Activated CD4-positive, alpha-beta T cell treated with anti-CD3 and anti-CD28 coated beads for 1 hour (primary cell): ENCODE data around the gene CA5B.
A peak's percentile ranks its signal among the peaks of the same experiment; 100 is the strongest.
"Not testable (repeated sequence)": the region's sequence is repeated elsewhere in the genome, so short reads cannot be mapped to it uniquely, and the experiment has no call there.

Experiments
- DNase-seq: peaks from one replicate; pipeline ENCODE4 v3.0.0-alpha.2; 2020

The CA5B gene, protein sequence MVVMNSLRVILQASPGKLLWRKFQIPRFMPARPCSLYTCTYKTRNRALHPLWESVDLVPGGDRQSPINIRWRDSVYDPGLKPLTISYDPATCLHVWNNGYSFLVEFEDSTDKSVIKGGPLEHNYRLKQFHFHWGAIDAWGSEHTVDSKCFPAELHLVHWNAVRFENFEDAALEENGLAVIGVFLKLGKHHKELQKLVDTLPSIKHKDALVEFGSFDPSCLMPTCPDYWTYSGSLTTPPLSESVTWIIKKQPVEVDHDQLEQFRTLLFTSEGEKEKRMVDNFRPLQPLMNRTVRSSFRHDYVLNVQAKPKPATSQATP

DNA sequence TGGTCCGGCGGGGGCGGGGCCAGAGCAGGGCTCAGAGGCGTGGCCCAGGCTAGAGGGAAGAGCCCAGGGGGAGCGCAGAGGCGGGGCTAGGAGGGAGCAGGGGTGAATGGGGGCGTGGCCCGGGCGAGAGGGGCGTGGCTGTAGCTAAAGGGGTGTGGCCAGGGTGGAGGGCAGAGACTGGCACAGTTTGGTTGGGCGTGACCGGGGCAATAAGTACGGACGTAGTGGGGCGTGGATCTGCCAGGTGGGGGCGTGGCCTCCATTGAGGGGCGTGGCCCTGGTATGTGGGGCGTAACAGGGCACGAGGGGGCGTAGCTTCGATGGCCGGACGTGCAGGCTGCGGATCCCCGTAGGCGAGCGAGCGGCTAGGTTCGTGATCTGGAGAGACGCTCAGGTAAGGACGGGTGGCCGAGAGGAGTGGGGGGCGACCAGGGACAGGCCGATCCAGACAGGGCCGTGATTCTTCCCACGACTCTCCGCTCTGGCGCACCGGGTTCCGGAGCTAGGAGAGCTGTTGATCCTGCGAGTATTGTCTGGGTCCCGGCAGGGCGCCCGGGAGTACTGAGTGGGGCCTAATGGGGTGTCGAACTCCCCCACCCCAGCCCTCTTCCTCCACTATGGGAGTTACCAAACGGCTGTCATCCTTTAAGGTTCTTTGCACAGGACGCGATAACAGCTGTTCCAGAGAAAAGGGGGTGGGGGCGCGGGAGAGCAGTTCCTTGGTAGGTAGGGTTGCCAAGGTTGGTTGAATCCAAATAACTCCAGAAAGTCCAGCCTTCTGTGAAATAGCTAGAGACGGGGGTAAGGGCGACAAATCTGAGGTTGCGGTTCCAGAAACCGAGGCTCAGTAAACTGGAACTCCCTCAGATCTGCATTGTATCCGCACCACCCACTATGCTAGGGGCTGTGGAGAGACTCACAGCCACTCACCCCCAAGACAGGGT is at the start of gene CA5B:
TSS of gene CA5B (plus strand) at position 312 of the 944 bp plus-strand sequence. CDS start 11,754 bp downstream, outside the sequence.
- peak; percentile 94 for DNase-seq

DNA sequence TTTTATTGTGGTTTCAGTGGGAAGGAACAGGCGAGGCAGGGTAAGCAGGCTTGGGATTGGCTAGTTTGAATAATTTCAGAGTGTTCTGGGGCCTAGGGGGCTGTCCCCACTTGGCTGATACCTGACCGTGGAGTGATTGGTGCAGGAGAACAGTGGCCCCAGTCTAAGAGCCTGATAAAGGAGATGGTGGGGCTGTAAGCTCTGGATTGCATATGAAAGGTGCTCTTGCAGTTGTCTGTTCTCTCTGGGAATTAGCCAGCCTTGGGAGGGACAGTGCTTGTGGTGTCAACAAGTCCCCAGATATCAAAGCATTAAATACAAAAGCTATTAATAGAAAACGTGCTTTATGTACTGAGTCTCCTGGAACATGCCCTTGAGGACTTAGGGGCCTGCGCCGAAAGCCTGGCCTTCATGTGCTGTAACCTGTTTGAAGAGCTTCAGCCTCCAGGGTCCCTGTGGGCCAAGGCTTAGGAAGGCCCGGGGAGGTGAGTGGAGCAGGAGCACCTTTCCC is 43.1 kb upstream of the CA5B start:
- DNase-seq = no peak

DNA sequence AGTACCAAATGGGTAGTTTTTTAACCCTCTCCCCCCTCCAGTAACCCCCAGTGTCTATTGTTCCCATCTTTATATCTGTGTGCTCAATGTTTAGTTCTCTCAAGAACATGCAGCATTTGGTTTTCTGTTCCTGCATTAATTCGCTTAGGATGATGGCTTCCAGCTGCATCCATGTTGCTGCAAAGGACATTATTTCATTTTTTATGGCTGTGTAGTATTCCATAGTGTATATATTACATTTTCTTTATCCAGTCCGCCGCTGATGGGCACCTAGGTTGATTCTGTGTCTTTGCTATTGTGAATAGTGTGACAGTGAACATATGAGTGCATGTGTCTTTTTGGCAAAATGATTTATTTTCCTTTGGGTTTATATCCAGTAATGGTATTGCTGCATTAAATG is 41.6 kb upstream of the CA5B start:
- no peak for DNase-seq

DNA sequence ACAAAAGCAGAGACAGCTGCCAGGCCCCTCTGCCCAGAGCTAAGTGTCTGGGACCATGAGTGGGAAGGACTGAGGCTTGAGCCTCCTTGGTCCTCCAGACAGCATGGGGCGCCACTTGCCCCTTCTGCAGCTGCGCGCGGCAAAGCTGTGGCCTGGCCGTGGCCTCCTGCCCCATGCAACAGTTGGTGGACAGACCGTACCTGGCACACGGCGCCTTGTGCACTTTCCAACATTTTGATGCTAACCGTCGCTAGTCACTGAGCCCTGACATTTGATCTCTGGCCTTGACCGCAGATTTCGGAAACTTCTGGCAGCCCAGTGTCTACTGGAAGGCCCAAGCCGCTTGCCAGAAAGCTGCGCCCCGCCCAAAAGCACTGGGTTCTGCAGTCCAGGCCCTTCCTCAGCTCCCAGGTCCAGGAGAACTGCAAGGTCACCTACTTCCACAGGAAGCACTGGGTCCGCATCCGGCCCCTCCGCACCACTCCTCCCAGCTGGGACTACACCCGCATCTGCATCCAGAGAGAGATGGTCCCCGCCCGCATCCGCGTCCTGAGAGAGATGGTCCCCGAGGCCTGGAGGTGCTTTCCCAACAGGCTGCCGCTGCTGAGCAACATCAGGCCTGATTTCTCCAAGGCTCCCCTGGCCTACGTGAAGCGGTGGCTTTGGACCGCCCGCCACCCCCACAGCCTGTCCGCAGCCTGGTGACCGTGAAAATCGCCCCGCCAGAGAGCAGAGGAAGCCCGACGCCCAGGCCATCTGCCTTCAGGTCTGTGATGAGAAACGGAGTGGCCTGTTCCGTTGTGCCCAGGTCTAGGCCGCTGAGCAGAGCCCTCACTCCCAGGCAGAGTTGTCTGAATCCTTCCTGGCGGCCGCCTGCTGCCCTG is 35.3 kb upstream of the CA5B start:
- DNase-seq = no peak

DNA sequence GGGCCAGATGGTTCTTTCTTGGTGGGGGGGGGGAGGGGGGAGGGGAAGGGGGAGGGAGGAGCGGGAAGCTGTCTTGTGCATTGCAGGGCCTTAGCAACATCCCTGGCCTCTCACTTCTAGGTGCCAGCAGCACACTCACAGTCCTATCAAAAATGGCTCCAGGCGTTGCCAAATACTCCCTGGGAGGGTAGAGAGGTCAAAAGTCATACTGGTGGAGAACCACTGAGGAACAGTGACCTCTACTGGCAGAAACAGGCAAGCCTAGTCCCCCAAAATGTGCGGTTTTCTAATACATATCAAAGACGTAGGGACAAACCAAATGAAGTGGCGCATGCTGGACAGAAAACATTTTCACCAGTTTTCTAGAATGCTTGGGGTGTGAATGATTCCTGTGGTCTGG is 34.3 kb upstream of the CA5B start:
- DNase-seq = not testable (repeated sequence)

DNA sequence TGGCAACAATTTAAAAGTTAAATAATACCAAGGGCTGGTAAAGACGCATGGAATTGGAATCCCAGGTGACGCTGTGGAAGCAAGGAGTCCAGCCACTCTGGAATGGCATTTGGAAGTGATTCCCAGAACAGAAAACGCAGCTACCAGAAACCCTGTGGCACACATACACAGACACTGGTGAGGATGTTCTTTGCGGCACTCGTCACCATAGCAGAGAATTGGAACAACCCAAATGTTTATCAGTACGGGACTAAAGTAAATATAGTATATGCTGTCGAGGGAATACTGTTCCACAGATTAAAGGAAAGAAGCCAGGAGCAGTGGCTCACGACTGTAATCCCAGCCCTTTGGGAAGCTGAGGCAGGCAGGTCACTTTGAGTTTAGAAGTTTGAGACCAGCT is 33.8 kb upstream of the CA5B start:
- not testable (repeated sequence) for DNase-seq

DNA sequence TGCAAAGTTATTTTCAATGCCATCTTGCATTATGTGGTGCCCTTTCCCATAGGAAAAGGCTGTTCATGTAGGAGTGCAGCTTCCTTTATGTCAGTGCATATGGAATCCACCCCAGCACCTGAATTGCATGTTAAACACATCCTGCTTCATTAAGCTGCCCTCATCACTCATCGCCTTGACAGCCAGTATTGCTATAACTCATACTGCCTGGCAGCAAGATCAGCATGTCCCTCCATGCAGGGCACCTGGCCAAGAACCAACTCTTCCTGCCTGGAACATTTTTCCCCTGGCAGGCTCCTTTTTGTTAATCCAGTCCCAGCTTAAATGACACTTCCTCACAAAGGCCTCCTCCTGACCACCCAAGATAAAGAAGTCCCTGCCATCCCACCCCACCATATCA is 23.5 kb upstream of the CA5B start:
- no peak for DNase-seq

DNA sequence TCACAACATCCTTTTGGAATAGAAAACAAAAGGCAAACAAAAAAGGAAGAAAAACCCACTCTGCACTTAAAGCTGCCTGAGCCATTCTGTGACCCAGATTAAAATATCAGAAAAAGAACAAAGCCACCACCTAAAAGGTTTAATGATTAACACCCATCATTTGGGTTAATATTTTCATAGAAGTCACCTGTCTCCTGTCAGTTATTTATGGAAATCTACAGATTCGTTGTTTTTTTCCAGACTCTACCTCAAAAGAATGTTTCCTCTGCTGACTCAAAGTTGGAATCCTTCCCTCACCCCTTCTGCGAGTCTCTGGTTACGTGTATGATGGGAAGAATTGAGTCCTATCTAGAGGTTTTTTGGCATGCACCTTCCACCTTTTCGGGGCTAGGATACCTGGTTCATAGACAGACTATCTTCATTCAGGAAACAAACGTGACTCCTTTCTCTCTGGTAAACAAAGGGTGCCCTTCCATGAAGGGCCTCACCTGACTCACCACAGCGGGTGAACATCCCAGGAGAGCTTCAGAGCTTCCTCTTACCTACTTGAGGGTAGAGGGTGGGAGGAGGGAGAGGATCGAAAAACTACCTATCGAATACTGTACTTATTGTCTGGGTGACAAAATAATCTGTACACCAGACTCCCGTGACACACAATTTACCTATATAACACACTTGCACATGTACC is 19.6 kb upstream of the CA5B start:
- DNase-seq = no peak

DNA sequence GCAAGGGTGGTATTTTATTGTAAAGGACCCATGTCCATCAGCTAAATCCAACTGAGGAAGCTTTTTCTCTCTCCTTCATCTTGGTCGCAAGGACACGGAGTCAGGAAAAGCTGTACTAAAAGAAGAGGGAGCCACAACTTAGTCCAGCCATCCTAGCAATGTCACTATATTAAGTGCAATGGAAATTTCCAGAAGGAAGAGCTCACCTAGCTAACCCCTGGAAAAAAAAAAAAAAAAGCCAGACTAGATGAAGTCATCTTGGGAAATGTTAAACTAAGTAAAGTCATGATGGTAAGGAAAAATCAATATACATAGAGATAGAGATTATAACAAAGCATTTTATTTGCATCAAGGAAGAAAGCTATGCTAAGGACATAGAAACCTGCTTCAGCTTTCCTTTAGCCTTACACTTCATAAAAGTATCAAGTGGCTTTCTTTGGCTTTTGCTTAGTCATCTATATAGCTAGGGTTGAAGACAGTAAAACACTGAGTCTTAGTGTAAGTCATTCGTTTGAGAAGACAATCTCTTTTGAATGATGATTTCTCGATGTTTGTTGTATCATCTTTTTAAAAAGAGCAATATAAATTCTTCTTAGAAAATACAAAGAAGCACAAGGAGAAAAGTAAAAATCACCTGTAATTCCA is 18.6 kb upstream of the CA5B start:
- DNase-seq = no peak

DNA sequence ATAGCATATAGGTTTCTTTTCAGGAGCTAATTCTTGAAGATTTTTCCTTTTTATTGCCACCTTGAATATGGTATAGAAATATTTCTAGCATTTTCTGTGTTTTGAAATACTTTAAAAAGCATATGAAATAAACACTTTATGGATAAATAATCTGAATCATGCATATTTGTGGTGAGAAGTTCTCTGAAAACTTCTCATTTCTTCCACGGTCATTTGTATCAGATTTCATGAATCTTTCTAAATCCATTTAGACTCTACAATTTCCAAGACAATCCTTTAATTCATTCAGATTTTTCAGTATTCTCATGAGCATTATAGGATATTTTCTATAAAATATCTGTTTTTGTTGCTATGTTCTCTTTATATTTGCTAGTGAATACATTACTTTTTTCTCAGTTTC is 16.2 kb upstream of the CA5B start:
- no peak for DNase-seq

DNA sequence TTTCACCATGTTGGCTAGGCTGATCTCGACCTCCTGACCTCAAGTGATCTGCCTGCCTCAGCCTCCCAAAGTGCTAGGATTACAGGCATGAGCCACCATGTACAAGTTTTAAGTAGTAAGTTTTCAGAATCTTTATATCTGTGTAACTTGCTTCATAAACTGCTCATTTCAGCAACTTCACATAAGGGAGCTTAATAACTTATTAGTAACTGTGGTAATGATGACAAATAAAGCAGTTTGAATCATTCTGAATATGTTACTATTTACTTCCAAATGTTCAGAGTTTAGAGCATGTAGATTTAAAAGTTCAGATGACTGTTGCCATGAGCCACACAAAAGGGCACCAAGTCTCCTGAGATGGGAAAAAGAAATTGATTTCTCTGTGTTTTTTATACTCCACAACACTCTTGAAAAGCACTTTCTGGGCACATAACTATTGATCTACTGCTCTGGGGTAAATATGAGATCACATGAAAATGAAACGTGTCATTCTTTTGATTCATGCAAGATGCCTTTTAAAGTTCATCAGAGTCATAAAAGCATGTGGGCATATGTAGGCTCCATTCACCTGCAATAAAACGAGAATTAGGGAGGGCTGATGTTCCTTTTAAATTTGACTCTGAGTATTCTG is 14.1 kb upstream of the CA5B start:
- DNase-seq = no peak

DNA sequence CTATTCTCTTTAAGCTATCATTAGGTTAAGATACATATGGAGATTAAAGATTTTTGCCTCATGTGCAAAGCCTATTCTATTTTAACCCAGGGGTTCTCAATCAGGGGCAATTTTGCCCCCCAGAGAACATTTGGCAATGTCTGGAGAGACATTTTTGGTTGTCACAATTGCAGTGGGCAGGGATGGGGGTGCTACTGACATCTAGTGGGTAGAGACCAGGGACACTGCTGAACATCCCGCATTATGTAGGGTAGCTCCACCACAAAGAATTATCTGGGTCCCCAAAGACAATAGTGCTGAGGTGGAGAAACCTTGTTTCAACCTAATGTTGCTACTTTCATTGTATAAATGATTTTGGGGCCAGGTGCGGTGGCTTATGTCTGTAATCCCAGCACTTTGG is 13.2 kb upstream of the CA5B start:
- DNase-seq = no peak

DNA sequence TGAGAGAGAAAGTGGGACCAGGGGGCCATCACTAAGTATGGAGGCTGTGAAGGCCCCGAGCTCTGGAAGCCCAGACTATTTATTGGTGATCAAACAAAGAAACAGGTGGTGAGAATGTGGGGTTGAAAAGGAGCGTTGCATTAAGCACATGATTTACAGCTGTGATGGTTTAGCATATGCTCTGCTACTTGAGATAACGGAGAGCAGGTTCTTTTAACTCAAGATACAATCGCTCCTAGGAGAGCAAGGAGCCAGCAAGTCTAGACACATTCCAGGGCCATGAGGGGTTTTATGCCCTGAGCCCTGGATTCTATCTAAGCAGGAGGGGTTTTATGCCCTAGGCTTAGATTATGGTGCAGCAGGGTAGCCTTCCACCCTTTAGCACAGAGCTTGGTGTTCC is 6.7 kb upstream of the CA5B start:
- not testable (repeated sequence) for DNase-seq

DNA sequence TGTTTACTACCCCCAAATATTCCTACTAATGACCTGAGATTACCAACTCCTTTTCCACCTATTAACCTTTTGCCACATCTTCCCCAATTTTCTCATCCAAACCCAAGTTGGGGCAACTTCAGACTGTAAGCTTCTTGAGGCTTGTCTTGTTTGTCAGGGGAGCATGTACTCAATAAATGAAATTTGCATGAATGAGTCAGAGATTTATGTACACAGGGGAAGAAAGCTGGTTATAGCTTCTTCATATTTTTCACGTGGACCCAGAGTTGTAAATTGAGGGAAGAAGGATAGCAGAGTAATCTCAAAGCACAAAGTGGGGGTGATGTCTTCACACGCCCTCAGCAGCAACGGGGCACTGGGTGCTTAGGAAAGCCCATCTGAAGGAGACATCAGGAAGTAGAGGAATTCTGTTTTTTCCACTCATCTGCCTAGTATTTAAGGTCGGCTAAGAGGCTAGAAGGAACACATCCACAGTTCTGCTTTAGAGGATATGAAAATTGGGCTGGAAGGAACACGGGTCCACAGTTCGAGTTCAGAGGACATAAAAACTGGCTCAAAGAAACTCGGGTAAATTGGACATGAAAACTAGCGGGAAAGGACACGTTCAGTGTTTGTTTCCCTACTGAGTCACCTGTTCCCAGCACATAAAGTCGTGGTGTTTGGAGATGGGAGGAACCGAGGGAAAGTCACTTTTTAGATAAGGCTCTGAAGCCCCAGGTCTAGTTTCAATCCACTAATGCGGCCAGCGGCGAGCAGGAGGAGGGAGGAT is 696 bp upstream of the CA5B start:
- no peak for DNase-seq

DNA sequence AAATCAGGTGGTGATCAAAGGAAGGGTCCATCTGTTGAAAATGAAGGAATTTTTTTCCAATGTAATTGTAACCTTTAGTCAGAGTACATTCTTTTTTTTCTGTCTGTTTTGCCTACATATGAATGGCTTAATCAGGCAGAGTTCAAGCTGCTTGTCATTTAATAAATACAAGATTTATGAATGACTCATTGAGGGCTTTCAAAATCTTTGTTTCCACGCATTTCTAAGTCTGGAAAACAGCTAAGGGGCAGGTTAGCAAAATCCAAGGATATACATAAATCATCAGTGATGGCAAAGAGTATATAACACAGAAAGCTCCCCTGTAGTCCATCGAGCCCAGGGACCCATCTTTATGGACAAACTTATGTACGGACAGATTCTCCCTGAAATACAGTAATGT is 1.8 kb downstream of the CA5B start:
- DNase-seq = no peak

DNA sequence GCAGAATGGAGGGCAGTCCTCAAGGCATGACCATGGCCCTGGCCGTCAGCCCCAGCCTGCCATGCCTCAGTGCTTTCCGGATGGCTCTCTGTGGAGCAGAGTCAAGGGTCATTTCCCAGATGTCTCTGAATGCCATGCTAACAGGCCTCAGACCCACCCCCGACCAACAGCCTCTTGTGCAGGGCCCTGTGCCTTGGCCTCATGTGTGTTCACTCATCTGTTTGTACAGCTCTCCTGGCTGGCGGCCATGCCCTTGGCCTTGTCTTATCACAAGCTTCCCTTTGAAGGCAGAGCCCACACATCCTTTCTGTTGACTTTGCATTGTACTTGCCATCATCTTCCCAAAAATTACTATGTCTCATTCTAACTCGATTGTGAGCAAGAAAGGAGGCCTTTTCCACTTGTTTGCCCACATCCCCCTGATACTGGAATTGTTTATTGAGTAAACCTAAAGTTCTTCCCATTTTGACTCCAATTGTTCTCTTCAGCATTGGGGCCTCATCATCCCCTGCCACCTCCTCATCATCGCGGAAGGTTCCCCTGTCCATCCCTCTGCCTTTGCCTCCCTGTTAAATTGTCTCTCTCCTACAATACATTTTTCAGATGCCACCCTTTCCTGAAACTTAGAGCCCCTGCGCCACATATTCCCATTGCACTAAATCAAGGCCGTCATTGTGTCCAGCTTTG is 6.3 kb downstream of the CA5B start:
- no peak for DNase-seq

DNA sequence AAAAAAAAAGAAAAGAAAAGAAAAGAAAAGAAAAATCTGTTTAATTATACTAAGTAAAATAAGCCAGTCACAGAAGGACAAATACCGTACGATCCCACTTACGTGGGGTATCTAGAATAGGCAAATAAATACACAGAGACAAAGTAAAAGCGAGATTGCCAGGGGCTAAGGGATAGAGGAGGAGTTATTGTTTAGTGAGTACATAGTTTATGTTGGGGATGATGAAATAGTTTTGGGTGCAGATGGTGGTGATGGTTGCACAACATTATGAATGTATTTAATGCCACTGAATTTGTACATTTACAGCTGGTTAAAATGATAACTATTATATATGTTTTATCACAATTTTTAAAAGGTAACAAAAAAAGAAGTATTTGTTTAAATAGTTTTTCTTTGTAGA is 7.1 kb downstream of the CA5B start:
- DNase-seq = no peak

DNA sequence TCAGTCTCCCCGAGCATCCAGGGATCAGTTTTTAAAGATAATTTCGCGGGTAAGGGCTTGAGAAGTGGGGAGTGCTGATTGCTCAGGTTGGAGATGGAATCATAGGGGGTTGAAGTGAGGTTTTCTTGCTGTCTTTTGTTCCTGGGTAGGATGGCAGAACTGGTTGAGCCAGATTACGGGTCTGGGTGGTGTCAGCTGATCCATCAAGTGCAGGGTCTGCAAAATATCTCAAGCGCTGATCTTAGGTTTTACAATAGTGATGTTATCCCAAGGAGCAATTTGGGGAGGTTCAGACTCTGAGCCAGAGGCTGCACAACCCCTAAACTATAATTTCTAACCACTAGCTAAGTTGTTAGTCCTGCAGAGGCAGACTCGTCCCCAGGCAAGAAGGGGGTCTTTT is 8.6 kb downstream of the CA5B start:
- DNase-seq = not testable (repeated sequence)

DNA sequence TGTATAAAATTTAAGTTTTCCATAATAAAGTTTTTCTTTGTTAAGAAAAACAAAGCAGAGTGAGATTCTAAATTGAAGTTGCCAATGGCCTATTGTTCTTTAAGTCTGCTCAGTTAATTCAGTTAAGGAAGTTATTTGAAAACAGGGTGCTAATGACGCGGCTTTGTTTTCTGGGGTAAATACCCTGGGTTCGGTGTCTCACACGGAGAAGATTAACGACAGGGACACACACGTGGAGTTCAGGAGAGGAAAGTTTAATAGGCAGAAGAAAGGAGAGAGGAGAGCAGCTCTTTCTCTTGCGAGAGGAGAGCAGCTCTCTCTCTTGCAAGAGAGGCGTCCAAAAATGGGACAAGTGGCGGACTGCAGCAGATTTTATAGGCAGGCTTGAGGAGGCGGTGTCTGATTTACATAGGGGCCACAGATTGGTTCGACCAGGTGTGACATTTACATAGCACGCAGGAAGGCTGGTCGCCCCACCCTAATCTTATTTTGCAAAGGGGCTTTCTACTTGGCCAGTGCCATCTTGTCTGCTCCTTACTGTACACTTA is 9.6 kb downstream of the CA5B start:
- no peak for DNase-seq

DNA sequence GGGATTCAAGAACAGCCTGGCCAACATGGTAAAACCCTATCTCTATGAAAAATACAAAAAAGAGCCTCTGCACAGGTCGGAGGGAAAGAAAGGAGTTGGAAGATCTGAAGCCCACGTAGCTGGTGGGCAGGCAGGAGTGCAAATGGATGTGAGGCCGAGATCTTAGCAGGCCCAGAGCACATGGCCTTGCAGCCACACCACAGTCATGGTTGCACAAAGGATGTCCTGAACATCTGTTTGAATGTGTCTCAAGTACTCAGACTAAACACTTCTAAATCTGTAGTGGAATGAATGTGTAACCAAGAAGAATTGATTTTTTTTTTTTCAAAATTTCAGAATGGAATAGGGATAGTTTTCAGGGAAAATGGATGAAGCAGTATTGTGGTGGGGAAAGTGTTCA is 10.8 kb downstream of the CA5B start:
- DNase-seq = no peak
